ENCODE measurements around the gene TMEM131L. TPM values are rescaled to one million over a fixed set of nuclear protein-coding genes. Genes with fewer than 3 reads are reported as not detected.

Gene TMEM131L
- total and polyA plus RNA-seq, 2 donors (not counting 3 experiments of a cell fraction or from before 2014, with no cell fraction given) = 7.7 to 21.2 TPM

- ChIA-PET POLR2A (no interaction called here), CTCF (no interaction called here)
- no peak overlapping the region for H3K9ac ChIP-seq (replicated peaks; ENCODE audit: extremely low read depth, insufficient read depth, low read length)
- H4K20me1 ChIP-seq (replicated peaks; ENCODE audit: control insufficient read depth, extremely low read depth, insufficient read depth, low read length) = no peaks in the 10 kb centered on the region
- H3K27ac ChIP-seq (ENCODE audit: insufficient read depth, low read depth, low read length) = no peak overlapping the region
- H3K4me3 ChIP-seq (replicated peaks in 1 of 3; ENCODE audit: insufficient read depth in 1 of 3, low read depth in 1 of 3, low read length in 3 of 3) = no peak overlapping the region
- H3K79me2 ChIP-seq (ENCODE audit: control insufficient read depth, insufficient read depth, low read length) = peaks cover under 1% of the 10 kb centered on the region
- H3K9me1 ChIP-seq (replicated peaks; ENCODE audit: control insufficient read depth, extremely low read depth, insufficient read depth, low read length) = no peaks in the 10 kb centered on the region
- H3K9me3 ChIP-seq (replicated peaks; ENCODE audit: control insufficient read depth, insufficient read depth, low read length) = no peaks in the 10 kb centered on the region
- FAIRE-seq (no peak), DNase-seq (ENCODE audit: low read depth, low spot score) (no peak)
- H3K27me3 ChIP-seq (ENCODE audit: control insufficient read depth in 2 of 2, insufficient read depth in 2 of 2, low read length in 2 of 2) = no peaks in the 10 kb centered on the region
- no TSS peak for BruUV-seq (replicated peaks)
- no peaks in the 10 kb centered on the region for H3K36me3 ChIP-seq (ENCODE audit: control insufficient read depth in 2 of 2, extremely low read depth in 1 of 2, insufficient read depth in 2 of 2, low read length in 2 of 2)
- H3K4me1 ChIP-seq (ENCODE audit: control insufficient read depth, extremely low read depth, insufficient read depth, low read length) = peaks cover 18% of the 10 kb centered on the region
- TF ChIP-seq, protein P1, sequence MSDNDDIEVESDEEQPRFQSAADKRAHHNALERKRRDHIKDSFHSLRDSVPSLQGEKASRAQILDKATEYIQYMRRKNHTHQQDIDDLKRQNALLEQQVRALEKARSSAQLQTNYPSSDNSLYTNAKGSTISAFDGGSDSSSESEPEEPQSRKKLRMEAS (IDR thresholded peaks at IDR 0.05; ENCODE audit: insufficient read depth, insufficient read length) = no peak
- TF ChIP-seq JUN (IDR thresholded peaks at IDR 0.05; ENCODE audit: borderline replicate concordance, insufficient read depth, insufficient read length, low read depth) (no peak), POLR2A (IDR thresholded peaks at IDR 0.05; ENCODE audit: low read depth, low read length) (no peak), POLR2AphosphoS5 (IDR thresholded peaks at IDR 0.05; ENCODE audit: insufficient read depth, low read depth, low read length) (no peak), FOS (IDR thresholded peaks at IDR 0.05; ENCODE audit: borderline replicate concordance, insufficient read depth, low read length) (no peak), EZH2 (IDR thresholded peaks at IDR 0.05; ENCODE audit: borderline replicate concordance, low read depth, low read length, severe bottlenecking) (no peak), GATA2 (IDR thresholded peaks at IDR 0.05; ENCODE audit: insufficient read depth, insufficient read length, low read depth, low read length) (no peak), MYC (IDR thresholded peaks at IDR 0.05; ENCODE audit: low read depth, low read length) (no peak)
- TF ChIP-seq, protein P2, sequence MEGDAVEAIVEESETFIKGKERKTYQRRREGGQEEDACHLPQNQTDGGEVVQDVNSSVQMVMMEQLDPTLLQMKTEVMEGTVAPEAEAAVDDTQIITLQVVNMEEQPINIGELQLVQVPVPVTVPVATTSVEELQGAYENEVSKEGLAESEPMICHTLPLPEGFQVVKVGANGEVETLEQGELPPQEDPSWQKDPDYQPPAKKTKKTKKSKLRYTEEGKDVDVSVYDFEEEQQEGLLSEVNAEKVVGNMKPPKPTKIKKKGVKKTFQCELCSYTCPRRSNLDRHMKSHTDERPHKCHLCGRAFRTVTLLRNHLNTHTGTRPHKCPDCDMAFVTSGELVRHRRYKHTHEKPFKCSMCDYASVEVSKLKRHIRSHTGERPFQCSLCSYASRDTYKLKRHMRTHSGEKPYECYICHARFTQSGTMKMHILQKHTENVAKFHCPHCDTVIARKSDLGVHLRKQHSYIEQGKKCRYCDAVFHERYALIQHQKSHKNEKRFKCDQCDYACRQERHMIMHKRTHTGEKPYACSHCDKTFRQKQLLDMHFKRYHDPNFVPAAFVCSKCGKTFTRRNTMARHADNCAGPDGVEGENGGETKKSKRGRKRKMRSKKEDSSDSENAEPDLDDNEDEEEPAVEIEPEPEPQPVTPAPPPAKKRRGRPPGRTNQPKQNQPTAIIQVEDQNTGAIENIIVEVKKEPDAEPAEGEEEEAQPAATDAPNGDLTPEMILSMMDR (IDR thresholded peaks at IDR 0.05; ENCODE audit: extremely low read depth in 1 of 2, insufficient read depth in 1 of 2, low read depth in 1 of 2, low read length in 2 of 2) = no peak
- no peak overlapping the region for H3K4me2 ChIP-seq (ENCODE audit: insufficient read depth, low read length)
- dilution Hi-C loops (cut with MboI; ENCODE audit: extremely low pct_ligation_motif_present, low sequenced_read_pairs) = no loop called here
- intact Hi-C loops (cut with micrococcal nuclease) = no loop called here
- H2AFZ ChIP-seq (ENCODE audit: low read depth, low read length) = no peak overlapping the region
Measured at GRCh38 chr4:153509724-153510123, 43.6 kb downstream of the TMEM131L start.

Data from endothelial cell of umbilical vein (primary cell).